HG03108 (cell line): ENCODE measurements around the gene RAPGEF2.

Experiments
- ATAC-seq: cut with Tn5 transposase; IDR thresholded peaks from one replicate; pipeline ENCODE4 v1.9.1; 2021; ENCODE audit warnings: moderate library complexity; ENCODE audit not compliant: unreplicated experiment

Gene RAPGEF2

GRCh38 chr4:159389756-159390155 is 286.9 kb downstream of the RAPGEF2 start:
- no peak for ATAC-seq

GRCh38 chr4:159390648-159391047 is 287.8 kb downstream of the RAPGEF2 start:
- ATAC-seq = no peak

- no peak for ATAC-seq
Observed at GRCh38 chr4:159395693-159396092, 292.8 kb downstream of the RAPGEF2 start.

- ATAC-seq = no peak
Observed at GRCh38 chr4:159396151-159396550, 293.3 kb downstream of the RAPGEF2 start.

- ATAC-seq = no peak
Observed at GRCh38 chr4:159398236-159398638, 295.4 kb downstream of the RAPGEF2 start.

GRCh38 chr4:159400558-159401225 is 297.8 kb downstream of the RAPGEF2 start:
- no peak for ATAC-seq

- no peak for ATAC-seq
Observed at GRCh38 chr4:159401226-159401712, 298.4 kb downstream of the RAPGEF2 start.

GRCh38 chr4:159401791-159402380 is 299.0 kb downstream of the RAPGEF2 start:
- no peak for ATAC-seq
